Activated B cell treated with CpG ODN at 0.5 μM for 24 hours (primary cell): ENCODE results near the gene MYRIP. TPM values are rescaled to one million over a fixed set of nuclear protein-coding genes. Genes with fewer than 3 reads are reported as not detected.
"Not testable (repeated sequence)": the region's sequence is repeated elsewhere in the genome, so short reads cannot be mapped to it uniquely, and the experiment has no call there.

ENCODE experiments used
- ATAC-seq: fragments of 200-7000 bp; cut with Tn5 transposase; one replicate; pipeline ENCODE4 v1.10.0; 2021; ENCODE audit warnings: low read depth, mild to moderate bottlenecking, moderate library complexity
- CTCF ChIA-PET: fragments of 350-600 bp; sonication (Branson Sonifier 250); formaldehyde crosslinking; loops from one replicate; lab custom pipeline; 2021; ENCODE audit warnings: antibody characterized with exemption; lab: Charles Lee
- POLR2A ChIA-PET: fragments of 350-600 bp; sonication (Branson Sonifier 250); formaldehyde crosslinking; loops from one replicate; lab custom pipeline; 2021; ENCODE audit warnings: antibody characterized with exemption; lab: Charles Lee
- DNase-seq: peaks from one replicate; pipeline ENCODE4 v3.0.0; 2022
- H3K27ac Mint-ChIP-seq: one replicate; pipeline ENCODE4 v1.8.0; 2020; ENCODE audit warnings: mixed read lengths
- H3K27me3 Mint-ChIP-seq: one replicate; pipeline ENCODE4 v1.8.0; 2021; ENCODE audit warnings: mixed read lengths
- H3K36me3 Mint-ChIP-seq: one replicate; pipeline ENCODE4 v1.8.0; 2021; ENCODE audit warnings: low read depth, mixed read lengths
- H3K4me1 Mint-ChIP-seq: one replicate; pipeline ENCODE4 v1.8.0; 2021; ENCODE audit warnings: mixed read lengths
- H3K4me3 Mint-ChIP-seq: one replicate; pipeline ENCODE4 v1.8.0; 2020; ENCODE audit warnings: mild to moderate bottlenecking, mixed read lengths
- H3K9me3 Mint-ChIP-seq: one replicate; pipeline ENCODE4 v1.8.0; 2020; ENCODE audit warnings: mixed read lengths
- intact Hi-C: fragments of 100-400 bp; cut with micrococcal nuclease; formaldehyde crosslinking; loops from one replicate; pipeline ENCODE4 v1.15.1; 2024
- total RNA-seq: library from RNA; stranded (reverse); gene quantifications from 2 replicates; pipeline ENCODE4 v1.2.3, GENCODE V29; 2022
- TF ChIP-seq, protein P1 (sequence below): fragments of 200-600 bp; IDR thresholded peaks from one replicate; pipeline ENCODE4 v1.8.0; 2022; ENCODE audit warnings: antibody characterized with exemption, mild to moderate bottlenecking

Gene MYRIP
- total RNA-seq, 1 donor from 2014 or later: 0.20 TPM

DNA sequence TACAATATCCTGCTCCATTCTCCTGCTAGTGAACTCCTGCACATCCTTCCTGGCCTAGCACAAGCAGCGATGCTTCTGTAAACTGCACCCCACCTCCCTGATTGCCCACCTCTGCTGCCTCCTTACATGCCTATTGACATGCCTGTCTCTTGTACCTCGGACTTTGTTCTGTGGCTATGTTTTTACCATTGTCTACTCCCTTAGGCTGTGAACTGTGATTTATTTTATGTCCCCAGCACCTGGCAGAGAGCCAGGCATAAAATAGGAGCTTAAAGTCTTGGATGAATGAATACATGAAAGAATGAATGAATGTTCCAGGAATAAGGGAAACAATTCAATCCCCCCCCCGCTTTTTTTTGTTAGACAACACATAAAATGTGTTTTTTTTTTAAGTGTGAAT, 210.0 kb downstream of the MYRIP start:
- Mint-ChIP-seq H3K9me3 (peaks cover 3% of the 10 kb centered on the region), H3K4me3 (no peak overlapping the region), H3K27ac (no peak overlapping the region), H3K36me3 (no peaks in the 10 kb centered on the region), H3K27me3 (peaks cover 8% of the 10 kb centered on the region), H3K4me1 (no peaks in the 10 kb centered on the region)
- ATAC-seq (no peak), DNase-seq (no peak)
- POLR2A ChIA-PET: no interaction called here
- CTCF ChIA-PET: no interaction called here
- TF ChIP-seq, protein P1, sequence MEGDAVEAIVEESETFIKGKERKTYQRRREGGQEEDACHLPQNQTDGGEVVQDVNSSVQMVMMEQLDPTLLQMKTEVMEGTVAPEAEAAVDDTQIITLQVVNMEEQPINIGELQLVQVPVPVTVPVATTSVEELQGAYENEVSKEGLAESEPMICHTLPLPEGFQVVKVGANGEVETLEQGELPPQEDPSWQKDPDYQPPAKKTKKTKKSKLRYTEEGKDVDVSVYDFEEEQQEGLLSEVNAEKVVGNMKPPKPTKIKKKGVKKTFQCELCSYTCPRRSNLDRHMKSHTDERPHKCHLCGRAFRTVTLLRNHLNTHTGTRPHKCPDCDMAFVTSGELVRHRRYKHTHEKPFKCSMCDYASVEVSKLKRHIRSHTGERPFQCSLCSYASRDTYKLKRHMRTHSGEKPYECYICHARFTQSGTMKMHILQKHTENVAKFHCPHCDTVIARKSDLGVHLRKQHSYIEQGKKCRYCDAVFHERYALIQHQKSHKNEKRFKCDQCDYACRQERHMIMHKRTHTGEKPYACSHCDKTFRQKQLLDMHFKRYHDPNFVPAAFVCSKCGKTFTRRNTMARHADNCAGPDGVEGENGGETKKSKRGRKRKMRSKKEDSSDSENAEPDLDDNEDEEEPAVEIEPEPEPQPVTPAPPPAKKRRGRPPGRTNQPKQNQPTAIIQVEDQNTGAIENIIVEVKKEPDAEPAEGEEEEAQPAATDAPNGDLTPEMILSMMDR: no peak
- intact Hi-C loops: no loop called here

DNA sequence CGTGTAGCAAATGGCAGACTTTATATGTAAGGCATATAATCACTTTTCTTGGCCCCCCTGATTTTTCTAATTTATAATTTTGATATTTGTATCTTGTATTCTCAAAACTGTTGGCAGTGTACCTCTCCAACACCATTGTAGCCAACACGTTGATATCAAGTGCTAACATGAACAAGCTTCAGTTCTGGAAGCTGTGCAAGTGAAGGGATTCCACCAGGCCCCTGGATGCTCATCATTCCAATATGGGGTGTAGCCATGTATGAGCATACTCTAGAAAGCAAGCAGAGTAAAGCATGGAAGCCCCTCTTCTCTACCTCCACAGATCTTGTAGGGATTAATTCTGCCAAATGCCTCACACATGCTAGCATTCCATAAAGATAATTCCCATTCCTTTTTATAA, 211.3 kb downstream of the MYRIP start:
- no peak overlapping the region for H3K4me3 Mint-ChIP-seq
- peaks cover 6% of the 10 kb centered on the region for H3K9me3 Mint-ChIP-seq
- H3K27ac Mint-ChIP-seq: no peak overlapping the region
- ATAC-seq: no peak
- no peaks in the 10 kb centered on the region for H3K36me3 Mint-ChIP-seq
- peaks cover 6% of the 10 kb centered on the region for H3K27me3 Mint-ChIP-seq
- no peaks in the 10 kb centered on the region for H3K4me1 Mint-ChIP-seq
- TF ChIP-seq, protein P1: no peak
- intact Hi-C loops: no loop called here
- ChIA-PET POLR2A (no interaction called here), CTCF (no interaction called here)
- DNase-seq: no peak

DNA sequence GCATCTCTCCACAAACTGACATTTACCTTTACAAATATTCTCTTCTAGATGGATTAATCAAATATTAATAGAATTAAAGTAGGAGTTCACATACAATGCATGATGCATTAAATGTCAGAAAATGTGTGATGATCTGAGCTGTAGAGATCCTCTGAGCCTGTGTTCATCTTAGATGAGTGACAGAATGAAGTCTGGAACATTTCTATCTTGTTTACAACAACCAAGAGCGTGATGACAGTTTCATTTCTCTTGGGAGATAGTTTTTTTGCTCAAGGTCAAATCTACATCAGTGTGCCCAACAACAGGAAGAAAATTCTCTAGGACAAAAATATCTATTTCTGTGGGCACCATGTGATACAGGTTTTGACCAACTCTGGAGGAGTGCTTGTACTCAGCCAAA, 211.9 kb downstream of the MYRIP start:
- intact Hi-C loops: no loop called here
- Mint-ChIP-seq H3K27me3 (peaks cover 6% of the 10 kb centered on the region), H3K36me3 (no peaks in the 10 kb centered on the region), H3K27ac (no peak overlapping the region), H3K9me3 (peaks cover 10% of the 10 kb centered on the region), H3K4me3 (no peak overlapping the region), H3K4me1 (no peaks in the 10 kb centered on the region)
- no peak for ATAC-seq
- POLR2A ChIA-PET: no interaction called here
- DNase-seq: no peak
- CTCF ChIA-PET: no interaction called here
- TF ChIP-seq, protein P1: no peak

DNA sequence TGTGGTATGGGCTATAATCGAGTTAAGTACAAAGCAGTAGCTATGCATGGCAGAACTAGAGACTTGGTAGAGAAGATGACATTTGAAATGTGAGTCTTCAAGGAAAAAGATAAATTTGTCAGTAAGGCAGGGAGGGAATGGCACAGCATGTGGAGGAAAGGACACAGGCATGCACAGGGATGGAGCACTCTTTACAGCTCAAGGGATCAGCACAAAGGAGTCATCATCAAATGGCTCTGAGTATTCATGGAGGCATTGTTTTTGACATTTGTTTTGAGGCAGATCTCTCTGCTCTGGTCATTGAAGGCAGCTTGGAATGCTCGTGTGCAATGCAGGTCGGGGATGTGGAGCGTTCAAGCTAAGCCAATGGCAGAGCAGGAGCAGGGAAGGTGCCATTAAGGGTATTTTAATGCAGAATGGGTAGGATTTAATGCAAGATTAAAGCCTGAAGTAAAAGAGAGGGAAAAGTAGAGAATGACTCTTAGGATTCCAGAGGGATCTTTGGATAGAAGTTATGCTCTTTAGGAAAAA, 213.0 kb downstream of the MYRIP start:
- peaks cover 6% of the 10 kb centered on the region for H3K27me3 Mint-ChIP-seq
- ATAC-seq (no peak), DNase-seq (no peak)
- TF ChIP-seq, protein P1: no peak
- ChIA-PET POLR2A (no interaction called here), CTCF (no interaction called here)
- no peak overlapping the region for H3K27ac Mint-ChIP-seq
- H3K9me3 Mint-ChIP-seq: peaks cover 17% of the 10 kb centered on the region
- intact Hi-C loops: no loop called here
- no peaks in the 10 kb centered on the region for H3K4me1 Mint-ChIP-seq
- H3K36me3 Mint-ChIP-seq: no peaks in the 10 kb centered on the region
- no peak overlapping the region for H3K4me3 Mint-ChIP-seq

DNA sequence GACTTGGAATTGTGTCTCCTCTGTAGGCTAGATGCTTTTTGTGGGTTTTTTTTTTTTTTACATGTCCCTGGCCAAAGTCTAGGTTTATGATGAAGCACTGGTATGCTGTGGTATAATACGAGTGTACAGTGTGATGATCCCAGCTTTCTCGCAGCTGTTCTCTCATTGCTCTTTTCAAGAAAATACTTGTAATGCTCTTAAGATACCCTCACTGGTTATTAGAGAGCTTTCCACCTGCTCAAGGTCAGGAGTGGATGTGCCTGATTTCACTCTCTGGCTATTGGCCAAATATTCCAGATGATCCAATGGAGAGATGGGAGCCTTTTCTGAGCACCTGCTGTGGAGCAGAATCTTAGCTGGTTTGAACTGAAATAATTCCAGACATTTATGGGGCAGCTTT, 215.1 kb downstream of the MYRIP start:
- ATAC-seq (no peak), DNase-seq (no peak)
- H3K4me3 Mint-ChIP-seq: no peak overlapping the region
- peaks cover 17% of the 10 kb centered on the region for H3K9me3 Mint-ChIP-seq
- intact Hi-C loops: no loop called here
- TF ChIP-seq, protein P1: no peak
- no peaks in the 10 kb centered on the region for H3K4me1 Mint-ChIP-seq
- no peaks in the 10 kb centered on the region for H3K36me3 Mint-ChIP-seq
- ChIA-PET POLR2A (no interaction called here), CTCF (no interaction called here)
- H3K27ac Mint-ChIP-seq: no peak overlapping the region
- H3K27me3 Mint-ChIP-seq: peaks cover 8% of the 10 kb centered on the region

DNA sequence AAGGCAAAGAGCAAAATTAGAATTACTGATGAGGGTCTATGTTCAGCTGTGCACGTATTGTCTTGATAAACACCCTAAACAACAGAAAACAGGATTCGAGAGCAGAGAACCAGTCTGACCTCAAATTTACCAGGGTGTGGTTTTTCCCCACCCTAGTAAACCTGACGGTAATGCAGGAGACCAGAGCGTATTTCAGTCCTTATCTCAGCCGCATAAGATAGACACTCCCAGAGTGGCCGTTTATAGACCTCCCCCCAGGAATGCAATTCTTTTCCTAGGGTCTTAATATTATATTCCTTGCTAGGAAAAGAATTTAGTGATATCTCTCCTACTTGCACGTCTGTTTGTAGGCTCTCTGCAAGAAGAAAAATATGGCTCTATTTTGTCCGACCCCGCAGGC, 216.5 kb downstream of the MYRIP start:
- H3K27ac Mint-ChIP-seq, H3K36me3 Mint-ChIP-seq, CTCF ChIA-PET, ATAC-seq, DNase-seq, H3K4me1 Mint-ChIP-seq, H3K4me3 Mint-ChIP-seq, POLR2A ChIA-PET, H3K27me3 Mint-ChIP-seq, intact Hi-C loops: not testable (repeated sequence)
- H3K9me3 Mint-ChIP-seq: peaks cover 17% of the 10 kb centered on the region
